SK-N-SH (cell line): ENCODE measurements around the gene RNGTT.

Source experiments
- JUND ChIP-seq: IDR thresholded peaks from 2 replicates; pipeline ENCODE4 v1.4.0; 2012
- MXI1 ChIP-seq: IDR thresholded peaks from 2 replicates; pipeline ENCODE4 v1.6.1; 2012; ENCODE audit warnings: mild to moderate bottlenecking, low read depth, low read length, improper control_type of control experiment
- RAD21 ChIP-seq: IDR thresholded peaks from 2 replicates; pipeline ENCODE4 v1.6.1; 2012; ENCODE audit warnings: mild to moderate bottlenecking, low read length
- RCOR1 ChIP-seq: fragments of 150-350 bp; IDR thresholded peaks from 2 replicates; pipeline ENCODE4 v1.6.1; 2017; ENCODE audit warnings: antibody characterized with exemption, low read length
- SMC3 ChIP-seq: IDR thresholded peaks from 2 replicates; pipeline ENCODE4 v1.6.1; 2012; ENCODE audit warnings: low read depth, low read length, improper control_type of control experiment
- YY1 ChIP-seq: IDR thresholded peaks from 2 replicates; pipeline ENCODE4 v1.4.0; 2012; ENCODE audit warnings: low read depth, mild to moderate bottlenecking
- TF ChIP-seq, protein P1 (sequence below): fragments of 200-600 bp; sonication (generic); IDR thresholded peaks from 2 replicates; pipeline ENCODE4 v1.6.1; 2017; ENCODE audit warnings: antibody characterized with exemption, mild to moderate bottlenecking, moderate library complexity
- TF ChIP-seq, protein P2 (sequence below): fragments of 150-350 bp; IDR thresholded peaks from 2 replicates; pipeline ENCODE4 v1.6.1; 2017; ENCODE audit warnings: antibody characterized with exemption, low read length, low read depth, borderline replicate concordance
- TF ChIP-seq, protein P3 (sequence below): IDR thresholded peaks from 2 replicates; pipeline ENCODE4 v1.4.0; 2012; ENCODE audit warnings: low read depth, borderline replicate concordance

DNA sequence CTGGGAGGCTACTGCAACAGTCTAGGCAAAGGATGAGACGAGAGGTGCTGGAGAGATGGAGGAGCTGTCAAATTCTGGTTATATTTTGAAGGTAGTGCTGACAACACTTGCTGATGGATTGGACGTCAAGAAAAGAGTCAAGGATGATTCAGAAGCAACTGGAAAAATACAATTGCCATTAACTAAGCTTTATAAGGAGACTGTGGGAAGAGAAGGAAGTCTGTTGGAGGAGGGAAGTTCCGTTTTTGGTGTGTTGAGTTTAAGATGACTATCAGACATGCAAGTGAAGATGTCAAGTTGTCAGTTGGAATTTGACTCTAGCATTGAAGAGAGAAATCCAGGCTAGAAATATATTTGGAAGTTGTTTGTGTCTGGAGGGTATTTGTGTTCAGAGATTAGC, 358.1 kb downstream of the RNGTT start:
- TF ChIP-seq RAD21 (no peak), YY1 (no peak), RCOR1 (no peak), MXI1 (no peak), SMC3 (no peak), JUND (no peak)
- TF ChIP-seq, protein P1, sequence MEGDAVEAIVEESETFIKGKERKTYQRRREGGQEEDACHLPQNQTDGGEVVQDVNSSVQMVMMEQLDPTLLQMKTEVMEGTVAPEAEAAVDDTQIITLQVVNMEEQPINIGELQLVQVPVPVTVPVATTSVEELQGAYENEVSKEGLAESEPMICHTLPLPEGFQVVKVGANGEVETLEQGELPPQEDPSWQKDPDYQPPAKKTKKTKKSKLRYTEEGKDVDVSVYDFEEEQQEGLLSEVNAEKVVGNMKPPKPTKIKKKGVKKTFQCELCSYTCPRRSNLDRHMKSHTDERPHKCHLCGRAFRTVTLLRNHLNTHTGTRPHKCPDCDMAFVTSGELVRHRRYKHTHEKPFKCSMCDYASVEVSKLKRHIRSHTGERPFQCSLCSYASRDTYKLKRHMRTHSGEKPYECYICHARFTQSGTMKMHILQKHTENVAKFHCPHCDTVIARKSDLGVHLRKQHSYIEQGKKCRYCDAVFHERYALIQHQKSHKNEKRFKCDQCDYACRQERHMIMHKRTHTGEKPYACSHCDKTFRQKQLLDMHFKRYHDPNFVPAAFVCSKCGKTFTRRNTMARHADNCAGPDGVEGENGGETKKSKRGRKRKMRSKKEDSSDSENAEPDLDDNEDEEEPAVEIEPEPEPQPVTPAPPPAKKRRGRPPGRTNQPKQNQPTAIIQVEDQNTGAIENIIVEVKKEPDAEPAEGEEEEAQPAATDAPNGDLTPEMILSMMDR = no peak
- TF ChIP-seq, protein P2, sequence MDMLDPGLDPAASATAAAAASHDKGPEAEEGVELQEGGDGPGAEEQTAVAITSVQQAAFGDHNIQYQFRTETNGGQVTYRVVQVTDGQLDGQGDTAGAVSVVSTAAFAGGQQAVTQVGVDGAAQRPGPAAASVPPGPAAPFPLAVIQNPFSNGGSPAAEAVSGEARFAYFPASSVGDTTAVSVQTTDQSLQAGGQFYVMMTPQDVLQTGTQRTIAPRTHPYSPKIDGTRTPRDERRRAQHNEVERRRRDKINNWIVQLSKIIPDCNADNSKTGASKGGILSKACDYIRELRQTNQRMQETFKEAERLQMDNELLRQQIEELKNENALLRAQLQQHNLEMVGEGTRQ = no peak
- TF ChIP-seq, protein P3, sequence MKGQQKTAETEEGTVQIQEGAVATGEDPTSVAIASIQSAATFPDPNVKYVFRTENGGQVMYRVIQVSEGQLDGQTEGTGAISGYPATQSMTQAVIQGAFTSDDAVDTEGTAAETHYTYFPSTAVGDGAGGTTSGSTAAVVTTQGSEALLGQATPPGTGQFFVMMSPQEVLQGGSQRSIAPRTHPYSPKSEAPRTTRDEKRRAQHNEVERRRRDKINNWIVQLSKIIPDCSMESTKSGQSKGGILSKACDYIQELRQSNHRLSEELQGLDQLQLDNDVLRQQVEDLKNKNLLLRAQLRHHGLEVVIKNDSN = no peak
